ENCODE data around the gene DCX.

DCX gene

GRCh38 chrX:111407948-111408347, 4.0 kb downstream of the DCX start:
- H3K4me1 ChIP-seq (ENCODE audit: control insufficient read depth in 1 of 2, insufficient read depth in 1 of 2, low read depth in 1 of 2, low read length in 1 of 2): no peaks in the 10 kb centered on the region
- no peaks in the 10 kb centered on the region for H3K36me3 ChIP-seq
- TF ChIP-seq CTCF (IDR thresholded peaks at IDR 0.05): no peak
- no peak overlapping the region for H3K4me3 ChIP-seq (ENCODE audit: low read depth in 1 of 2, low read length in 1 of 2)
- no peaks in the 10 kb centered on the region for H3K27me3 ChIP-seq
- H3K9me3 ChIP-seq: no peaks in the 10 kb centered on the region
- H3K27ac ChIP-seq: no peak overlapping the region

GRCh38 chrX:111402344-111402743, 9.6 kb downstream of the DCX start:
- Histone ChIP-seq H3K4me3 (ENCODE audit: low read depth in 1 of 2, low read length in 1 of 2) (no peak overlapping the region), H3K27ac (no peak overlapping the region), H3K27me3 (no peaks in the 10 kb centered on the region), H3K36me3 (no peaks in the 10 kb centered on the region), H3K4me1 (ENCODE audit: control insufficient read depth in 1 of 2, insufficient read depth in 1 of 2, low read depth in 1 of 2, low read length in 1 of 2) (no peaks in the 10 kb centered on the region), H3K9me3 (no peaks in the 10 kb centered on the region)
- no peak for TF ChIP-seq CTCF (IDR thresholded peaks at IDR 0.05)

- no peaks in the 10 kb centered on the region for H3K36me3 ChIP-seq
- H3K9me3 ChIP-seq: no peaks in the 10 kb centered on the region
- H3K4me3 ChIP-seq (ENCODE audit: low read depth in 1 of 2, low read length in 1 of 2): no peak overlapping the region
- no peak overlapping the region for H3K27ac ChIP-seq
- no peaks in the 10 kb centered on the region for H3K27me3 ChIP-seq
- H3K4me1 ChIP-seq (ENCODE audit: control insufficient read depth in 1 of 2, insufficient read depth in 1 of 2, low read depth in 1 of 2, low read length in 1 of 2): no peaks in the 10 kb centered on the region
- TF ChIP-seq CTCF (IDR thresholded peaks at IDR 0.05): no peak
Observed at GRCh38 chrX:111395149-111395548, 16.8 kb downstream of the DCX start.

GRCh38 chrX:111394569-111394968, 17.4 kb downstream of the DCX start:
- Histone ChIP-seq H3K27me3 (no peaks in the 10 kb centered on the region), H3K4me3 (ENCODE audit: low read depth in 1 of 2, low read length in 1 of 2) (no peak overlapping the region), H3K36me3 (no peaks in the 10 kb centered on the region), H3K27ac (no peak overlapping the region), H3K9me3 (no peaks in the 10 kb centered on the region), H3K4me1 (ENCODE audit: control insufficient read depth in 1 of 2, insufficient read depth in 1 of 2, low read depth in 1 of 2, low read length in 1 of 2) (no peaks in the 10 kb centered on the region)
- no peak for TF ChIP-seq CTCF (IDR thresholded peaks at IDR 0.05)

- Histone ChIP-seq H3K36me3 (no peaks in the 10 kb centered on the region), H3K27me3 (no peaks in the 10 kb centered on the region), H3K4me1 (ENCODE audit: control insufficient read depth in 1 of 2, insufficient read depth in 1 of 2, low read depth in 1 of 2, low read length in 1 of 2) (no peaks in the 10 kb centered on the region), H3K4me3 (ENCODE audit: low read depth in 1 of 2, low read length in 1 of 2) (no peak overlapping the region), H3K27ac (no peak overlapping the region), H3K9me3 (no peaks in the 10 kb centered on the region)
- TF ChIP-seq CTCF (IDR thresholded peaks at IDR 0.05): no peak
Observed at GRCh38 chrX:111387470-111388070, 24.4 kb downstream of the DCX start.
